ENCODE measurements around the gene CCDC171.

CCDC171 gene

DNA sequence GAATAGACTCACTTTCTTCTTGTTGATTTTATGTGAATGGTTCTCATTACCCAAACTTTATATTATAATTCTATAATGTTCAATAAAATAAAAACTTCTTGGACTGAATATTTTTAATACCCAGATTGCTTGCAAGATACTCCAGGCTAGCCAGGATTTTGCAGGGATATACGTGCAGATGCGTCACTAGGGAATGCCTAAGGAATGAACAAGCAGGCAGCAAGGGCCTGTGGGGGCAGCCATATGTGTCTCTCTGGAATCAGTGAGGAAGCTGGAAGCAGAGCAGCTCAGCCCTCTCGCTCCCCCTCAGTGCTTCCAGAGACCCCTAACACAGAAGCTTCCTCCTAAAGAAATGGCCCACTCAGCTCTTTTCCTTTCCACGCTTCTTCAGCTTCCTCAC lies 457.4 kb downstream of the CCDC171 start:
- no peak for DNase-seq

DNA sequence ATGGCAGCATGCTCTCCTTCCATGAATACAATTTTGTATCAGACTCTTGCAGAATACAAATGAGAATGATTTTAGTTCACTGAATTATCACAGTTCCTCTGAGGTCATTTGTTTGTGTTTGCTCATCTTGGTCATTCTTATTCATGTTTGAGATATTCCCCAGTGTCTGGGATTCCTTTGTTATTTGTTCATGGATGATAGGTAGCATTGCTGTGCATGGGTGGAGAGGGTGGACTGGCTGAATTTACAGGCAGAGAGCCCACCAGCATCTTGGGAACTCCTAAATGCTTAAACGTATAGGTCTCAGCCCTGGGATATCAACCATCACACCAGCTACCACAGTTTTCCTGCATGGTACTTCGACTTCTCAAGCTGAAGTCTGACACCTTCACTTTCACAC lies 459.8 kb downstream of the CCDC171 start:
- no peak for DNase-seq

DNA sequence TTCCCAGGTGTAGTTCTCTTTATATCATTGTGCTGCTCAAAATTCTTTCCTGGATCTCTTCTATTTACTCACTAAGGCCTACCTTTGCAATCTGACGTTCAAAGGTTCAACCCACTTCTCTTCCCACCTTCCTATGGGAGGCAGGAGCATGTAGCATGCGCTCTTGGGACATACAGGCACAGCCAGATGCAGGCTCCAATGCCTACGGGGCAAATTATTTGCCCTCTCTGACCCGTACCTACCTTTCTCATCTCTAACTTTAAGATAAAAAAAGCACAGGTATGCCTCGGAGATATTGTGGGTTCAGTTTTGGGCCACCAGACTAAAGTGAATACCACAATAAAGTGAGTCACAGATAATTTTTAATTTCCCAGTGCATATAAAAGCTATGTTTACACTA lies 460.5 kb downstream of the CCDC171 start:
- no peak for DNase-seq

DNA sequence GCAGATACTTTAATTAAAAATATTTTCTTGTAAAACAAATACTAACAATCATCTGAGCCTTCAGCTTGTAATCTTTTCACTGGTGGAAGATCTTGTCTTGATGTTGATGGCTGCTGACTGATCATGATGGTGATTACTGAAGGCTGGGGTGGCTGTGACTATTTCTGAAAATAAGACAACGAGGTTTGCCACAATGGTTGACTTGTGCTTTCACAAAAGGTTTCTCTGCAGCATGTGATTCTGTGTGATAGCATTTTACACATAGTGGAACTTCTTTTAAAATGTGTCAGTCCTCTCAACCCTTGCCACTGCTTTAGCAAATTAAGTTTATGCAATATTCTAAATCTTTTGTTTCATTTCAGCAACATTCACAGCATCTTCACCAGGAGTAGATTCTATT lies 461.0 kb downstream of the CCDC171 start:
- DNase-seq, result no peak

DNA sequence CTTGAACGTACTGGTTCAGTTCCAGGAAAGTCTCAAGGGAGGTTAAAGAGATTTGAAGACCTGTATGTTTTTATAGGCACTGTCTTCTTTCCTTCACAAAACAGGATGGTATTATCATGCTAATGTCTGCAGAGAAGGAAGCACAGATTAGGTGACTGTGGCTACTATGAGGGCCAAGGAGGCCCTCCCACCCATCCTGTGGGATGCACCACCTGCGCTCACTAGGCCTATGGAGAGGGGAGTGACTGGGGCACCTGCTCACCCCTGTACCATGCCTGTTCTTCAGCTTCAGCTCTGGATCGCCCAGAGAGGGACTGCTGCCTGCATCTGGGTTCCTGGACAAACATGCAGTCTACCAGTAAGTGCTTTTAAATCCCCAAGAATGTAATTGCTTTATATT lies 469.4 kb downstream of the CCDC171 start:
- DNase-seq, result no peak

DNA sequence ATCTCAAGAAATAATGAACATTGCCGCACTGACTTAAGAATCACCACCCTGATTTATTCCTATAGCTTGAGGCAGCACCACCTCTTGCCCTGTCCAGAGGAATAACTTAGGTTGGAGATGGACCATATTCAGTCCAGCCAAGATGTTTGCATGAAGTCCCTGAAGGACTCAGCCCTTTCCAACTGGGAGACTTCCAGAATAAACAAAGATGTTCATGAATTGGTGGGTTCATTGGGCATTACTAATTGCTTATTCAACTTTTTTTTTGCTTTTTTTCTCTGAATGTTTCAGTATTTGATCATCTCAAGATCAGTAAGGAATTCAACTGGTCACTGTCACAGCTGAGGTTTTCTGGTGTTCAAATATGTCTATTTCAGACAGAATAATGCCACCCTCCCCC lies 470.6 kb downstream of the CCDC171 start:
- DNase-seq, result no peak

Data from CD4-positive, alpha-beta T cell treated with Interleukin-17A for 4 hours (primary cell).